Measurements from ENCODE around the gene ZDHHC23. TPM values are rescaled to one million over a fixed set of nuclear protein-coding genes. Genes with fewer than 3 reads are reported as not detected.

Gene ZDHHC23
- total RNA-seq, 2 experiments from 2014 or later = 36.9 to 44.4 TPM

DNA sequence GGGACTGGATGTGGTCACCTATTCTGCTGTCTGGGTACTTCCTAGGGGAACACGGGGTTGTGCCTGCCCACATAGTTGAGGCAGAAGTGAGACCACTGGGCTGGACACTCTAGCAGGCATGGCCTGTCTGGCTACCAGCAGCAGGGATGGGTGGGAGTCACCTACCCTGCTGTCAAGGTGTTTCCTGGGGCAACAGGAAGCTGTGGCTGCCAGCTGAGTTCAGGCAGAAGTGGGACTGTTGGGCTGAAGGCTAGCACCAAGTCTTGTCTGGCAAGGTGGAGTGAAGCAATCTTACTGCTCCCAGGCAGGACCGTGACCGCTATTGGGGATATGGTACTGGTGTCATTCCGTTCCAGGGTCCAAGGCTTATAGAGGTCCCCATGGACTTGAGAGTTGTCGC, 20.3 kb upstream of the ZDHHC23 start:
- intact Hi-C loops (cut with micrococcal nuclease; ENCODE audit: unreplicated experiment) = no loop called here
- no peak overlapping the region for H3K4me3 ChIP-seq (ENCODE audit: low read depth, low read length, poor library complexity, severe bottlenecking)
- no peak overlapping the region for H3K27ac ChIP-seq (ENCODE audit: low read depth, low read length, poor library complexity, severe bottlenecking)
- H3K4me2 ChIP-seq (ENCODE audit: low read length) = no peak overlapping the region
- POLR2A ChIA-PET = interaction anchor here (0.5 to 0.9 kb wide), 3 partner anchors 10 to 375 kb away, joined by 3 to 5 read pairs (median 4); no protein-coding TSS in a partner anchor
- H3K79me2 ChIP-seq (ENCODE audit: insufficient read depth, low read depth, low read length) = no peaks in the 10 kb centered on the region
- no peaks in the 10 kb centered on the region for H4K20me1 ChIP-seq (ENCODE audit: insufficient read depth, low read length)
- TF ChIP-seq EZH2phosphoT487 (IDR thresholded peaks at IDR 0.05; ENCODE audit: borderline replicate concordance, low read depth, low read length) = no peak
- TF ChIP-seq, protein P1, sequence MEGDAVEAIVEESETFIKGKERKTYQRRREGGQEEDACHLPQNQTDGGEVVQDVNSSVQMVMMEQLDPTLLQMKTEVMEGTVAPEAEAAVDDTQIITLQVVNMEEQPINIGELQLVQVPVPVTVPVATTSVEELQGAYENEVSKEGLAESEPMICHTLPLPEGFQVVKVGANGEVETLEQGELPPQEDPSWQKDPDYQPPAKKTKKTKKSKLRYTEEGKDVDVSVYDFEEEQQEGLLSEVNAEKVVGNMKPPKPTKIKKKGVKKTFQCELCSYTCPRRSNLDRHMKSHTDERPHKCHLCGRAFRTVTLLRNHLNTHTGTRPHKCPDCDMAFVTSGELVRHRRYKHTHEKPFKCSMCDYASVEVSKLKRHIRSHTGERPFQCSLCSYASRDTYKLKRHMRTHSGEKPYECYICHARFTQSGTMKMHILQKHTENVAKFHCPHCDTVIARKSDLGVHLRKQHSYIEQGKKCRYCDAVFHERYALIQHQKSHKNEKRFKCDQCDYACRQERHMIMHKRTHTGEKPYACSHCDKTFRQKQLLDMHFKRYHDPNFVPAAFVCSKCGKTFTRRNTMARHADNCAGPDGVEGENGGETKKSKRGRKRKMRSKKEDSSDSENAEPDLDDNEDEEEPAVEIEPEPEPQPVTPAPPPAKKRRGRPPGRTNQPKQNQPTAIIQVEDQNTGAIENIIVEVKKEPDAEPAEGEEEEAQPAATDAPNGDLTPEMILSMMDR (conservative IDR thresholded peaks at IDR 0.05; ENCODE audit: low read length) = no peak
- DNase-seq (ENCODE audit: low spot score) = no peak
- H3K4me1 ChIP-seq (ENCODE audit: insufficient read depth, low read length, poor library complexity, severe bottlenecking) = no peaks in the 10 kb centered on the region
- no peaks in the 10 kb centered on the region for H3K36me3 ChIP-seq (ENCODE audit: insufficient read depth, low read length)
- H3K9me3 ChIP-seq (ENCODE audit: low read length) = peaks cover 12% of the 10 kb centered on the region; the same call in 1 of the 2 replicates
- no peak overlapping the region for H2AFZ ChIP-seq (ENCODE audit: low read length)
- BruUV-seq (replicated peaks) = no TSS peak
- no peaks in the 10 kb centered on the region for H3K9me2 ChIP-seq (ENCODE audit: insufficient read depth, low read length)
- CTCF ChIA-PET (ENCODE audit: unreplicated experiment) = no interaction called here

DNA sequence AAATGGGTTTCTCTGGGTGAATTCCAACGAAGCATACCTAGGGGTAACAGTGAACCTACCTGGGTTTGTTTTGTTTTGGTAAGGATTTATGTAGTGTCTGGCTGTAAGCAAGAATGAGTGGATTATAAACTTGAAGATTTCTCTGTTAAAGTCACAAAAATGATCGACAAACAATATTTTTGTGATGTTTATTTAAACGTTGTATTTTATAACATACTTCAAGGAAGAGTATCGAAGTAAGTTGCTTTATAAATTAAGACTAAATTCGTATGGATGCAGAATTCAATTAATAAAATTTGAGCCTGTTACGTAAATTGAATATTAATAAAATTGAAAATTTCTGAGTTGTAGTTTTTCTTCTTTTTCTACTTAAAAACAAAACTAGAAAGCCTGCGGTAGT, 982 bp upstream of the ZDHHC23 start:
- no peak for DNase-seq (ENCODE audit: low spot score)
- peaks cover 21% of the 10 kb centered on the region for H3K36me3 ChIP-seq (ENCODE audit: insufficient read depth, low read length)
- H2AFZ ChIP-seq (ENCODE audit: low read length) = peak overlapping the region; percentile 87
- no peaks in the 10 kb centered on the region for H3K9me3 ChIP-seq (ENCODE audit: low read length)
- ChIA-PET CTCF (ENCODE audit: unreplicated experiment) (no interaction called here), POLR2A (interaction anchor here (1.0 to 1.3 kb wide), 2 partner anchors 15 to 38 kb away, joined by 3 read pairs; no protein-coding TSS in a partner anchor)
- peaks cover 27% of the 10 kb centered on the region for H3K4me1 ChIP-seq (ENCODE audit: insufficient read depth, low read length, poor library complexity, severe bottlenecking)
- peak overlapping the region; percentile 84 for H3K4me3 ChIP-seq (ENCODE audit: low read depth, low read length, poor library complexity, severe bottlenecking)
- H3K27ac ChIP-seq (ENCODE audit: low read depth, low read length, poor library complexity, severe bottlenecking) = peak overlapping the region; percentile 58
- H3K9me2 ChIP-seq (ENCODE audit: insufficient read depth, low read length) = no peaks in the 10 kb centered on the region
- TF ChIP-seq, protein P1 (conservative IDR thresholded peaks at IDR 0.05; ENCODE audit: low read length) = no peak
- TF ChIP-seq EZH2phosphoT487 (IDR thresholded peaks at IDR 0.05; ENCODE audit: borderline replicate concordance, low read depth, low read length) = no peak
- intact Hi-C loops (cut with micrococcal nuclease; ENCODE audit: unreplicated experiment) = loop anchor here (5.0 kb wide), 1 partner anchor 200 kb away; the partner anchor contains the start of genes ATP6V1A and NAA50
- peaks cover 24% of the 10 kb centered on the region; the same call in 1 of the 2 replicates for H3K79me2 ChIP-seq (ENCODE audit: insufficient read depth, low read depth, low read length)
- TSS peak; percentile 93 for BruUV-seq (replicated peaks)
- H3K4me2 ChIP-seq (ENCODE audit: low read length) = peak overlapping the region; percentile 92
- no peaks in the 10 kb centered on the region for H4K20me1 ChIP-seq (ENCODE audit: insufficient read depth, low read length)

Measured in OCI-LY7 (cell line).